ENCODE measurements around the gene UNC13A. TPM values are rescaled to one million over a fixed set of nuclear protein-coding genes. Genes with fewer than 3 reads are reported as not detected.

UNC13A gene
- total RNA-seq, 1 experiment from 2014 or later, result 22.2 TPM

GRCh38 chr19:17642656-17643055 is 45.5 kb downstream of the UNC13A start:
- Mint-ChIP-seq H3K27me3 (ENCODE audit: low read depth) (no peaks in the 10 kb centered on the region; the same call in 1 of the 2 replicates), H3K9me3 (no peaks in the 10 kb centered on the region), H3K36me3 (ENCODE audit: insufficient read depth in 1 of 3, low read depth in 3 of 3) (peaks cover 34 to 51% (median 43%) of the 10 kb centered on the region in 3 experiments), H3K4me3 (no peak overlapping the region), H3K4me1 (peaks cover 0 to 5% of the 10 kb centered on the region in 2 experiments; a peak in 2 of 4 replicates), H3K27ac (no peak overlapping the region; a peak in 1 of 7 replicates)
- no peak overlapping the region for H2BK20ac ChIP-seq (ENCODE audit: low read depth, low read length, poor library complexity, severe bottlenecking)
- no CpG with 5 or more reads among the region's 8 CpGs for WGBS (ENCODE audit: extremely low coverage, insufficient read length, low lambda C conversion rate)
- H3K4me1 ChIP-seq (ENCODE audit: insufficient read depth, low read length), result no peaks in the 10 kb centered on the region
- H4K91ac ChIP-seq (ENCODE audit: insufficient read length, low read depth, low read length), result no peak overlapping the region
- no peak overlapping the region for H2BK15ac ChIP-seq (ENCODE audit: low read depth, low read length)
- H3K79me1 ChIP-seq (ENCODE audit: insufficient read depth, low read depth, low read length, poor library complexity, severe bottlenecking), result no peaks in the 10 kb centered on the region
- no peak overlapping the region for H3T11ph ChIP-seq (ENCODE audit: low read length)
- H3K27me3 ChIP-seq (ENCODE audit: insufficient read depth, low read length), result no peaks in the 10 kb centered on the region
- H3K27ac ChIP-seq (ENCODE audit: insufficient read length, low read depth, low read length), result no peak overlapping the region
- H4K20me1 ChIP-seq (ENCODE audit: control insufficient read depth, insufficient read depth, insufficient read length), result no peaks in the 10 kb centered on the region
- H3K9me3 ChIP-seq (ENCODE audit: control insufficient read depth, low read depth, low read length), result no peaks in the 10 kb centered on the region
- no peak overlapping the region for H2BK5ac ChIP-seq (ENCODE audit: insufficient read length, low read length)
- no peaks in the 10 kb centered on the region for H3K79me2 ChIP-seq (ENCODE audit: insufficient read depth, low read length)
- H2BK120ac ChIP-seq (ENCODE audit: low read depth, low read length, poor library complexity, severe bottlenecking), result no peak overlapping the region
- DNase-seq, result no peak
- H2AK5ac ChIP-seq (ENCODE audit: insufficient read length, low read length), result no peak overlapping the region
- no peak overlapping the region for H3K14ac ChIP-seq (ENCODE audit: insufficient read depth, low read length)
- no peak overlapping the region for H3K56ac ChIP-seq (ENCODE audit: insufficient read length, low read depth, low read length)
- no peak overlapping the region for H3K23ac ChIP-seq (ENCODE audit: insufficient read length, low read depth, low read length)
- no peaks in the 10 kb centered on the region for H3K23me2 ChIP-seq (ENCODE audit: insufficient read length, low read depth, low read length, poor library complexity, severe bottlenecking)
- no peak overlapping the region for H3K4me2 ChIP-seq (ENCODE audit: insufficient read depth, insufficient read length, low read length)
- no peak overlapping the region for H4K8ac ChIP-seq (replicated peaks; ENCODE audit: insufficient read length, low read depth, low read length)
- no peak overlapping the region for H3K9ac ChIP-seq (ENCODE audit: extremely low read depth, insufficient read length, low read length)
- no peak overlapping the region for H3K18ac ChIP-seq (ENCODE audit: insufficient read length, low read depth, low read length)
- no peak overlapping the region for H4K5ac ChIP-seq (ENCODE audit: insufficient read length, low read depth, low read length)
- no peak overlapping the region for H2AFZ ChIP-seq (ENCODE audit: low read length)
- no peak overlapping the region for H2BK12ac ChIP-seq (ENCODE audit: insufficient read length, low read depth, low read length)
- no peak overlapping the region for H3K4ac ChIP-seq (ENCODE audit: low read depth, low read length)
- TF ChIP-seq CTCF (conservative IDR thresholded peaks at IDR 0.05), result no peak

All from H9 (cell line).